ENCODE data around the gene OR51V1.
"Not testable (repeated sequence)": the region's sequence is repeated elsewhere in the genome, so short reads cannot be mapped to it uniquely, and the experiment has no call there.

The OR51V1 gene

DNA sequence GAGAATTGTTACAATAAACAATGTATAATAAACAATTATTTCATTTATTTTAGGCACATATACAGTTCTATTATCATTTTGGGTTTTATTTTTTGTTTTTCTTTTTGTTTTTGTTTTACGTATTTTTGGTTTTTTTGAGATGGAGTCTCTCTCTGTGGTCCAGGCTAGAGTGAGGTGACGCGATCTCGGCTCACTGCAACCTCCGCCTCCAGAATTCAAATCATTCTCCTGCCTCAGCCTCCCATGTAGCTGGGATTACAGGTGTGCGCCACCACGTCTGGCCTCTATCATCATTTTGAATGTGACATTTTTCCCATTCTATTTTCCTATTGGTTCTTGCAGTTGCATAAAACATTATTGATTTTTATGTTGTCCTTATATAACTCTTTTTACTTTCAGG, 25.5 kb downstream of the OR51V1 start:
- no peak for DNase-seq (ENCODE audit: extremely low read depth in 1 of 2, low read depth in 1 of 2)

- DNase-seq (ENCODE audit: extremely low read depth in 1 of 2, low read depth in 1 of 2), result no peak
These were observed 28.6 kb downstream of the OR51V1 start for GRCh38 chr11:5171856-5172255.

- DNase-seq (ENCODE audit: extremely low read depth in 1 of 2, low read depth in 1 of 2), result not testable (repeated sequence)
These were observed 34.6 kb downstream of the OR51V1 start for GRCh38 chr11:5165898-5166297.

- not testable (repeated sequence) for DNase-seq (ENCODE audit: extremely low read depth in 1 of 2, low read depth in 1 of 2)
These were observed 35.7 kb downstream of the OR51V1 start for GRCh38 chr11:5164807-5165206.

- DNase-seq (ENCODE audit: extremely low read depth in 1 of 2, low read depth in 1 of 2), result not testable (repeated sequence)
These were observed 39.4 kb downstream of the OR51V1 start for GRCh38 chr11:5161045-5161444.

DNA sequence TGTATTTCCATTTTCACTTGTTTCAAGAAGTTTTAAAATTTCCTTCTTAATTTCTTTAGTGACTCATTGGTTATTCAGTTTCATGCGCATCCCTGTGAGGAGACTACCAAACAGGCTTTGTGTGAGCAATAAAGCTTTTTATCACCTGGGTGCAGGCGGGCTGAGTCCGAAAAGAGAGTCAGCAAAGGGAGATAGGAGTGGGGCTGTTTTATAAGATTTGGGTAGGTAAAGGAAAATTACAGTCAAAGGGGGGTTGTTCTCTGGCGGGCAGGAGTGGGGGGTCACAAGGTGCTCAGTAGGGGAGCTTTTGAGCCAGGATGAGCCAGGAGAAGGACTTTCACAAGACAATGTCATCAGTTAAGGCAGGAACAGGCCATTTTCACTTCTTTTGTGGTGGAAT, 40.3 kb downstream of the OR51V1 start:
- not testable (repeated sequence) for DNase-seq (ENCODE audit: extremely low read depth in 1 of 2, low read depth in 1 of 2)

DNA sequence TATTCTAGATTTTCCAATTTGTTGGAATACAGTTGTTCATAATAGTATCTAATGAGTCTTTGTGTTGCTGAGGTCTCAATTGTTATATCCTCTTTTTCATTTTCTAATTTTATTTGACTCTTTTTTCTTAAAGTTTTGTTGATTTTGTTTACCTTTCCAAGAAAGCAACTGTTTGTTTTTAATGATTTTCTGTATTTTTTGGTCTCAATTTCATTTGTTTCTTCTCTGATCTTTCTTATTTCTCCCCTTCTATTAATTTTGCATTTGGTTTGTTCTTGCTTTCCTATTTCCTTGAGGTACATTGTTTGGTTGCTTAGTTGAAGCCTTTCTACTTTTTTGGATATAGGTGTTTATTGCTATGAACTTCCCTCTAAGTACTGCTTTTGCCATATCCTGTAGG, 40.7 kb downstream of the OR51V1 start:
- no peak for DNase-seq (ENCODE audit: extremely low read depth in 1 of 2, low read depth in 1 of 2)

DNA sequence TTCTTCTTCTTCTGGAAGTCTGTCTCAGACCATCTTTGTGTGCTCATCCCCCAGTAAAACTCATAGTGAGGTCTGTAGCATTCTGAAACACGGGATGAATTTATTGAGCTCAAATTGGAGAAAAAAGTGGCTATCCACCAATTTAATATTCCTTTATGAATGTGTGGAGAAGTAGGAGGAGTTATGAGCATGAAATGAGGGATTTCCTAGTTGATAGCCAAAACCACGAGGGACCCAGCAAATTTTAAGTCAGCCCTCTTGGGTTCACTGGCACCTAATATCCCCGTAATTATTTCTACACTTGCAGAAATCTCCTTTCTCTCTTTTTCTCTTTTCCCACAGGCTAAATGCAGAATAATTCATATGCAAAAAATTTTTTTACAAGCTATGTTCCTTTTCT, 45.8 kb downstream of the OR51V1 start, which contains the start of gene OR52A1:
Gene OR52A1, minus strand, starts transcription at position 101 of the 400 bp plus-strand sequence. CDS start 2,388 bp downstream, outside the sequence.
- no peak for DNase-seq (ENCODE audit: extremely low read depth in 1 of 2, low read depth in 1 of 2)

DNA sequence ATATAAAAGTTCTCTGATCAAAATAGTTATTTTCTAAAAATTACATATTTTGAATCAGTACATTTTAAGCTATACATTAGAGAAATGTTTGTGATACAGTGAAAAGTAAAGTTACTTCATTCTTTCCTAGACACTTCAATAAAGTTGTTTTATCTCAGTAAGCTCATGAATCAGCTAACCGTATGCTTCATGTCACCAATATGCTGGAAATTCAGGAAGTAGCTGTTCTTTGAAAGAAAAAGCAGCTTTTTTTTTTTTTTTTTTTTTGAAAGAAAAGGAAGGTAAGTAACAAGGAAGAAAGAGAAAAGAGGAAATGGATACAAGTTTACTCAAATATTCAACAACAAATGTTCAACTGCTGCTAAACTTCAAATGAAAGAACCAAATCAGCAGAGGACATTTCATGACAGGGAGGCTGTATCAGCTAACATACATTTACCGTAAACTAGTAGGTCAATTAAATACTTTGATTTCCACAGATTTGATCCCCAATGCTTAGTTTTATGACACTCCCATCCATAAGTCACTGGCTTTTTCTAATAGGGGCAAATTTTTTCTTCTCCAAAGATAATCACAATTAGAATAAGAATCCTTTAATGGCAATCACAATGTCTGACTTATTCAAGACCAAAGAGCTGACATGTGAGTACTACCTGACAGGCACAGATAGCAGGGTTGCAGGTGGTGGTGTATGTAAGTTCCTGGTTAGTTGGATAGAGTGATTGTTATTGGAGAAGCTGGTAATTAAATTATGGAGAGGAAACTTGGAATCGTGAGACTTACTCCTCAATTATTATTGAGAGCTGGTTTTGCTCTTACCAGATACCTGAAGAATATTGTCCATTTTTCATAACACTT, 46.7 kb downstream of the OR51V1 start:
- DNase-seq (ENCODE audit: extremely low read depth in 1 of 2, low read depth in 1 of 2), result no peak

DNA sequence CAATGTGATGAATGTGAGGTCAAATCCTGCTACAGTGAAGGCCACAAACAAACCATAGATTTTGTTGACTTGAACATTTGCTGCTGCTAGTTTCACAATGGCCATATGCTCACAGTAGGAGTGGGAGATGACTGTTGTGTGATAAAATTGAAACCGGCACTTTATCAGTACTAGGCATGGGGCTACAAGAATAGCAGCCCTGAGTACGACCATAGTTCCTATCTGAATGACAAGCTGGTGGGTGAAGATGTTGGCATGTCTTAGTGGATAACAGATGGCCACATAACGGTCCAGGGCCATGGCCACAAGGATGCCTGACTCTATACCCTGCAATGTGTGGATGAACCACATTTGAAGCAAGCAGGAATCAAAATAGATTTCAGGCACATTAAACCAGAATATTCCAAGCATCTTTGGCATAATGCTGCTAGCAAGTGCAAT, 48.7 kb downstream of the OR51V1 start:
- DNase-seq (ENCODE audit: extremely low read depth in 1 of 2, low read depth in 1 of 2), result no peak
